Loucy (cell line): ENCODE data around the gene ASIC2.

ENCODE experiments used
- EZH2phosphoT487 ChIP-seq: fragments of 200-600 bp; IDR thresholded peaks from 2 replicates; pipeline ENCODE4 v1.6.1; 2018; ENCODE audit warnings: antibody characterized with exemption, mild to moderate bottlenecking, moderate library complexity, borderline replicate concordance
- TF ChIP-seq, protein P1 (sequence below): fragments of 200-600 bp; sonication (generic); conservative IDR thresholded peaks from 2 replicates; pipeline ENCODE4 v1.5.1; 2014; ENCODE audit warnings: mild to moderate bottlenecking, antibody characterized with exemption, low read length

- TF ChIP-seq, protein P1, sequence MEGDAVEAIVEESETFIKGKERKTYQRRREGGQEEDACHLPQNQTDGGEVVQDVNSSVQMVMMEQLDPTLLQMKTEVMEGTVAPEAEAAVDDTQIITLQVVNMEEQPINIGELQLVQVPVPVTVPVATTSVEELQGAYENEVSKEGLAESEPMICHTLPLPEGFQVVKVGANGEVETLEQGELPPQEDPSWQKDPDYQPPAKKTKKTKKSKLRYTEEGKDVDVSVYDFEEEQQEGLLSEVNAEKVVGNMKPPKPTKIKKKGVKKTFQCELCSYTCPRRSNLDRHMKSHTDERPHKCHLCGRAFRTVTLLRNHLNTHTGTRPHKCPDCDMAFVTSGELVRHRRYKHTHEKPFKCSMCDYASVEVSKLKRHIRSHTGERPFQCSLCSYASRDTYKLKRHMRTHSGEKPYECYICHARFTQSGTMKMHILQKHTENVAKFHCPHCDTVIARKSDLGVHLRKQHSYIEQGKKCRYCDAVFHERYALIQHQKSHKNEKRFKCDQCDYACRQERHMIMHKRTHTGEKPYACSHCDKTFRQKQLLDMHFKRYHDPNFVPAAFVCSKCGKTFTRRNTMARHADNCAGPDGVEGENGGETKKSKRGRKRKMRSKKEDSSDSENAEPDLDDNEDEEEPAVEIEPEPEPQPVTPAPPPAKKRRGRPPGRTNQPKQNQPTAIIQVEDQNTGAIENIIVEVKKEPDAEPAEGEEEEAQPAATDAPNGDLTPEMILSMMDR: peak; percentile 58
- TF ChIP-seq EZH2phosphoT487: no peak
These were observed 254.4 kb downstream of the ASIC2 start for GRCh38 chr17:33038740-33039139.
